Measurements from ENCODE around the gene NCMAP.

GRCh38 chr1:24556414-24556795 lies 518 bp downstream of the NCMAP start:
- TF ChIP-seq CTCF (IDR thresholded peaks at IDR 0.05; ENCODE audit: low read depth, low read length) (no peak), POLR2A (IDR thresholded peaks at IDR 0.05; ENCODE audit: extremely low read depth, insufficient read length) (no peak)

All from NB4 (cell line).